GM19238 (cell line): ENCODE measurements around the gene PHF19.

ENCODE experiments used
- DNase-seq: peaks from one replicate; pipeline ENCODE4 v3.0.0; 2011; ENCODE audit warnings: low spot score; ENCODE audit not compliant: insufficient read length

PHF19 gene

GRCh38 chr9:120876842-120877240 lies at the start of gene PHF19:
PHF19 (minus strand) TSS chr9:120877188; CDS start chr9:120874741, 2,447 bp downstream.
- DNase-seq = peak; percentile 63

GRCh38 chr9:120926397-120926928 lies 49.5 kb upstream of the PHF19 start, which contains the start of gene TRAF1:
TRAF1 (minus strand) TSS chr9:120926796; CDS start chr9:120926075, 721 bp downstream.
- no peak for DNase-seq

GRCh38 chr9:120925535-120926396 lies 48.8 kb upstream of the PHF19 start:
- DNase-seq = no peak

DNA sequence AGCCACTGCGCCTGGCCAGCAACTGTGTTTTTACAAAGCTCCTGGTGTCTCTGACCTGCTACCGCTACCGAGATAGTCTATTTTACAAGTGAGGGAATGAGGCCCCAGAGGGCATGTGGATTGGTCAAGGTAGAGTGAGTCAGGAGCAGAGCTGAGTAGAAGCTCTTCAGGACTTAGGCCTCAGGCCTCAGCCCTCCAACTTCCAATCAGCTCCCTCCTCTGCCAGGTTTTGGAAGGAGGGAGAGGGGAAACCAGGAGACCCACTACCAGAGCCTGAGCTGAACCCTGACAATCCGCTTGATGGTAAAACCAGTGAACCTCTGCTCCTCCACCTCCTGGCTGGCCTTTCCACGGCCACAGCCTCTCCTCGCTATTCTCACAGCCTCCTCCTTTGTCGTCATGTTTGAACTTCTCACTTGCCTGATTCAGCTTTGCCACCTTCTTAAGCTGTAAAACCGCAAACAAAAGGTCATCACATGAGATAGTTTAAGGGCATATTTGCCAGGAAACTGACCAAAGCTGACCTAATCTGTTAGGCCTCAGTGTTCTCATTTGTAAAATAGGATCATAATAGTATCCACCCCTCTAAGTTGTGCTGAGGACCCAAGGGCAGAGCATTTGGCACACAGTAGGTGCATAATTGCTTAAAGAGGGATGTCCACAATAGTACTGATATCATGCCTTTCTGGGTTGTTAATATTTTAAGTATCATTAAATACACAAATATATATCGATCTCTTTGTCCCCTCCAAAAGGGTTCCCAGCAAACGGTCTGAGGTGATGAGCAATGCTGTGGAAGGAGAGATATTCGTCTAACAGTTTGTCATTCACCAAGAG lies 47.9 kb upstream of the PHF19 start:
- DNase-seq = no peak

GRCh38 chr9:120923620-120924328 lies 46.8 kb upstream of the PHF19 start:
- no peak for DNase-seq

- no peak for DNase-seq
These were observed 45.6 kb upstream of the PHF19 start for GRCh38 chr9:120922404-120923195.

DNA sequence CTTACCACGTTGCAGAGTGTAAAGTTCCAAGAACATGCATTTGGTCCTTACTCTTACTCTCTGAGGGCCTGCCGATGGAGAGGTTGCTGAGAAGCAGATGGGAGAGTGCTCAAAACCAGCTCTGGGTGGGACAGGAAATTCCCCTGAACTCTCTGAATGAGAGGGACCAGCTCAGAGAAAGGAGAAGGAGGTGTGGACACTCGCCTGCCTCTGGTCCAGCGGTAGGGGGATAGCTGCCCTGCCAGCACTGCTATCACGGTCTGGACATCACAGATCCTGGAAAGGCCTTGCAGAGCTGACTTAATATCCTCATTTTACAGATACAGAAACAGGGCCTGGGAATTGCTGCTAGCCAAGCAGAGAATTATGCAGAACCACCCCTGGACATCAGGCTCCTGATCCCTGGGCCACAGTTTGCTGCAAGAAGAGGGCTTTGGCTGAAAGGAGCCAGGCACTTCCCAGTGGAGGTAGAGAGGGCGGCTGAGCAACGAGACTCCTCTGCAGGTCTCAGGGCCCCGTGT lies 44.7 kb upstream of the PHF19 start:
- no peak for DNase-seq

- no peak for DNase-seq
These were observed 43.8 kb upstream of the PHF19 start for GRCh38 chr9:120920806-120921178.

GRCh38 chr9:120919843-120920805 lies 43.1 kb upstream of the PHF19 start:
- DNase-seq = no peak

GRCh38 chr9:120918931-120919842 lies 42.2 kb upstream of the PHF19 start:
- no peak for DNase-seq

DNA sequence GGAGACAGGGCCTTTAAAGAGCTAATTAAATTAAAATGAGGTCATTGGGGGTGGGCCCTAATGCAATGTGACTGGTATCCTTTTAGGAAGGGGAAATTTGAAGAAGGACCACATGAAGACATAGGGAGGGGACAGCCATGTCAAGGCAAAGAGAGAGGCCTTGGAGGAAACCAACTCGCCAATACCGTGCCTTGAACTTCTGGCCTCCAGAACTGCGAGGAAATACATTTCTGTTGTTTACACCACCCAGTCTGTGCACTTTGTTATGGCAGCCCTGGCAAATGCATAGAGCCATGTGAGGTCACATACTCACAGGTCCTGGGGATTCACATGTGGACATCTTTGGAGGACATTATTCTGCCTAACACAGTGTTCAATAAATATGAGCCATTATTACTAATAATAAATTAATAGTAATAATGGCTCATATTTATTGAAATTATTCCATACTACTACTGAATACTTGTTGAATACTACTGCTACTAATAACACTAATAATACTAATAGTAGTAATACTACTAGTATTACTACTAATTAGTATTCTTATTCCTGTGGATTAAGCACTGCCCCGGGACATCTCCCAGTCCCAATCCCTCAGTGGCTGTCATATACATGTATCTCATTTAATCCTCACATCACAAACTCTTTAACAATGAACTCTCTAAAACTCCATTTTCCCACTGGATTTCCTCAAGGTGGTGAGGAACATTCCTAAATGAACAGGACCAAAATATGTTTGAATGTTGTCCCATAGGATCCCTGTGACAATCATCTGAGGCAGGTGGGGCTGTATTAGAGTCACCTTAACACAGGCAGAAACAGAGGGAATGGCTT lies 41.2 kb upstream of the PHF19 start:
- no peak for DNase-seq

GRCh38 chr9:120916991-120917880 lies 40.2 kb upstream of the PHF19 start:
- DNase-seq = no peak

- DNase-seq = no peak
These were observed 39.6 kb upstream of the PHF19 start for GRCh38 chr9:120916588-120916987.

- DNase-seq = no peak
These were observed 39.0 kb upstream of the PHF19 start for GRCh38 chr9:120915854-120916470.

DNA sequence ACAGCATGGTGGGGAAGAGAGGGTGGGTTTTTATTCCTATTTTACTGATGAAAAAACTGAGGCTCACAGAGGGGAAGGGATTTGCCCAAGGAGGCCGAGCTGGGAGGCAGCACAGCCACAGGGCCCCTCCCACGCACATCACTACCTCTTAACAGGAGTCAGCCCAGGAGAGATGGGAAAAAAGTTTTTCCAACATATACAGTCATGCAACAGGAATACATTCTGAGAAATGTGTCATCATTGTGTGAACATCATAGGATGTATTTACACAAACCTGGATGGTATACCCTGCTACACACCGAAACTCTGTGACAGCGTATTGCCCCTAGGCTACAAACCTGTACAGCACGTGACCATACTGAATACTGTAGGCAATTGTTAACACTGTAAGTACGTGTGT lies 38.0 kb upstream of the PHF19 start:
- no peak for DNase-seq

DNA sequence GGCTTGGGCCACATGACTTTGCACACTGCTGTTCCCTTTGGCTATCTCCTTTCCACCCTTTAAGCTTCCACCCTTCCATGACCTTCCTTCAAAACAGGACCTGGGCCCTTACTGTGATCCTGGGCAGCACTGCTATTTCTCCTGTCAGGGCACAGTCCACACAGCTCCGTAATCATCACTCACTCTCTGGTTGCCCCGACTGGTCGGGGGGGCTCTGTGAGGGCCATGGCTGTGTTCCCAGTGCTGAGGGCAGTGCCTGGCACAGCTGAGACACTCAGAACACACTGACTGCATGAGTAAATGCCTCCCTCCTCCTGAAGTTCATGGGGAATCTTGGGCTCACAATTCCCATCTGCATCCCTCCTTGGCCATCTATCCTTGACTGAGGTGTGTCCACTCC lies 37.4 kb upstream of the PHF19 start:
- DNase-seq = no peak
